ENCODE results near the gene LTBP1. TPM values are rescaled to one million over a fixed set of nuclear protein-coding genes. Genes with fewer than 3 reads are reported as not detected.

LTBP1 gene
- total RNA-seq, 1 experiment from 2014 or later, result 12.5 TPM

DNA sequence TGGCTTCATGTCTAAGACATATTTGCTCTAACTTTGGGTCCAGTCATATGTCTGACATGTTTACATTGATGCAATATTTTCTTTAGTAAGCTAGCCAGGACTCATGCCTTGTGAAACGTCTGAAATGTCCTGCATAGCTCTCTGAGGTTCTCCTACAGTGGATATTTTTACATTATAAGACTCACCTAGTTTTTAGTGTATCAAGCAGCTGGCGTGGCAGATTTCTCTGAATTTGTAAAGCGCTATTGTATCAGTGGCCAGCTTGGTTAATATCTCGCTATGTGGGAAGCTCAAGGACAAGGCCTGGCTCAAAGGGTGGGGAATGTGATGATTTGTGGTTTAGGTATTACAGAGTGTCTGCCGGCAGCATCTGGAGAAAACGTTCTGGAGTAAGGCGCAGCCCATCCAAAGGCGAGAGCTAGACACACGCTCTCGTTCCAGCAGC is 164.3 kb downstream of the LTBP1 start:
- DNase-seq (ENCODE audit: low read depth, low spot score), result no peak
- in situ Hi-C loops (cut with HindIII; ENCODE audit: low pct_unique_long_range_greater_than_20kb, low sequenced_read_pairs) (no loop called here), intact Hi-C loops (cut with micrococcal nuclease; ENCODE audit: unreplicated experiment) (no loop called here)
- no peak for ATAC-seq
- no peaks in the 10 kb centered on the region for H3K4me1 ChIP-seq (ENCODE audit: control insufficient read depth, insufficient read depth, low read length)
- POLR2A ChIA-PET, result no interaction called here
- no peaks in the 10 kb centered on the region for H3K9me3 ChIP-seq (ENCODE audit: control insufficient read depth, insufficient read depth, low read depth, low read length)
- H3K27me3 ChIP-seq (ENCODE audit: control insufficient read depth, insufficient read depth, low read length), result no peaks in the 10 kb centered on the region
- no peak for TF ChIP-seq POLR2AphosphoS5 (IDR thresholded peaks at IDR 0.05; ENCODE audit: low read depth, low read length)
- CTCF ChIA-PET, result no interaction called here
- no peaks in the 10 kb centered on the region for H3K36me3 ChIP-seq (ENCODE audit: control insufficient read depth, insufficient read depth, low read length)
- BruUV-seq (replicated peaks), result no TSS peak
- no peak overlapping the region for H3K4me3 ChIP-seq (ENCODE audit: low read depth in 2 of 2, low read length in 2 of 2)
- H3K27ac ChIP-seq (ENCODE audit: low read length), result no peak overlapping the region

DNA sequence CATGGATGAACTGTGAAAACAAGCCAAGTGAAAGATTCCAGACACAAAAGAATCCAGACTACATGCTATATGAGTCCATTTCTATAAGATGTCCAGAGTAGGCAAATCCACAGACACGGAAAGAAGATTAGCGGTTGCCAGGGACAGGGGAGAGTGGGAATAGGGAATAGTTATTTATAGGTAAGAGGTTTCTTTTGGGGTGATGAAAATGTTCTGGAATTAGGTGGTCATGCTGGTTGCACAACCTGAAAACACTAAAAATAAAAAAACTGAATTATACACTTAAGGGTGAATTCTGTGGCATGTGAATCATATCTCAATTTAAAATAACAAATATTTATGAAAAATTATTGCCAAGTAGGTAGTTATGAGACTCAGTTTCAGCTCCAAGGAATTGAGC is 168.4 kb downstream of the LTBP1 start:
- ChIA-PET CTCF (no interaction called here), POLR2A (no interaction called here)
- Histone ChIP-seq H3K36me3 (ENCODE audit: control insufficient read depth, insufficient read depth, low read length) (no peaks in the 10 kb centered on the region), H3K9me3 (ENCODE audit: control insufficient read depth, insufficient read depth, low read depth, low read length) (no peaks in the 10 kb centered on the region), H3K27ac (ENCODE audit: low read length) (no peak overlapping the region), H3K4me3 (ENCODE audit: low read depth in 2 of 2, low read length in 2 of 2) (no peak overlapping the region), H3K4me1 (ENCODE audit: control insufficient read depth, insufficient read depth, low read length) (no peaks in the 10 kb centered on the region), H3K27me3 (ENCODE audit: control insufficient read depth, insufficient read depth, low read length) (no peaks in the 10 kb centered on the region)
- in situ Hi-C loops (cut with HindIII; ENCODE audit: low pct_unique_long_range_greater_than_20kb, low sequenced_read_pairs), result no loop called here
- TF ChIP-seq TCF7L2 (IDR thresholded peaks at IDR 0.05; ENCODE audit: low read depth, low read length) (no peak), SIN3A (IDR thresholded peaks at IDR 0.05; ENCODE audit: borderline replicate concordance, insufficient read depth, low read depth, low read length) (no peak), POLR2AphosphoS5 (IDR thresholded peaks at IDR 0.05; ENCODE audit: low read depth, low read length) (no peak)
- TF ChIP-seq, protein P1, sequence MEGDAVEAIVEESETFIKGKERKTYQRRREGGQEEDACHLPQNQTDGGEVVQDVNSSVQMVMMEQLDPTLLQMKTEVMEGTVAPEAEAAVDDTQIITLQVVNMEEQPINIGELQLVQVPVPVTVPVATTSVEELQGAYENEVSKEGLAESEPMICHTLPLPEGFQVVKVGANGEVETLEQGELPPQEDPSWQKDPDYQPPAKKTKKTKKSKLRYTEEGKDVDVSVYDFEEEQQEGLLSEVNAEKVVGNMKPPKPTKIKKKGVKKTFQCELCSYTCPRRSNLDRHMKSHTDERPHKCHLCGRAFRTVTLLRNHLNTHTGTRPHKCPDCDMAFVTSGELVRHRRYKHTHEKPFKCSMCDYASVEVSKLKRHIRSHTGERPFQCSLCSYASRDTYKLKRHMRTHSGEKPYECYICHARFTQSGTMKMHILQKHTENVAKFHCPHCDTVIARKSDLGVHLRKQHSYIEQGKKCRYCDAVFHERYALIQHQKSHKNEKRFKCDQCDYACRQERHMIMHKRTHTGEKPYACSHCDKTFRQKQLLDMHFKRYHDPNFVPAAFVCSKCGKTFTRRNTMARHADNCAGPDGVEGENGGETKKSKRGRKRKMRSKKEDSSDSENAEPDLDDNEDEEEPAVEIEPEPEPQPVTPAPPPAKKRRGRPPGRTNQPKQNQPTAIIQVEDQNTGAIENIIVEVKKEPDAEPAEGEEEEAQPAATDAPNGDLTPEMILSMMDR (IDR thresholded peaks at IDR 0.05), result no peak
- TF ChIP-seq, protein P2, sequence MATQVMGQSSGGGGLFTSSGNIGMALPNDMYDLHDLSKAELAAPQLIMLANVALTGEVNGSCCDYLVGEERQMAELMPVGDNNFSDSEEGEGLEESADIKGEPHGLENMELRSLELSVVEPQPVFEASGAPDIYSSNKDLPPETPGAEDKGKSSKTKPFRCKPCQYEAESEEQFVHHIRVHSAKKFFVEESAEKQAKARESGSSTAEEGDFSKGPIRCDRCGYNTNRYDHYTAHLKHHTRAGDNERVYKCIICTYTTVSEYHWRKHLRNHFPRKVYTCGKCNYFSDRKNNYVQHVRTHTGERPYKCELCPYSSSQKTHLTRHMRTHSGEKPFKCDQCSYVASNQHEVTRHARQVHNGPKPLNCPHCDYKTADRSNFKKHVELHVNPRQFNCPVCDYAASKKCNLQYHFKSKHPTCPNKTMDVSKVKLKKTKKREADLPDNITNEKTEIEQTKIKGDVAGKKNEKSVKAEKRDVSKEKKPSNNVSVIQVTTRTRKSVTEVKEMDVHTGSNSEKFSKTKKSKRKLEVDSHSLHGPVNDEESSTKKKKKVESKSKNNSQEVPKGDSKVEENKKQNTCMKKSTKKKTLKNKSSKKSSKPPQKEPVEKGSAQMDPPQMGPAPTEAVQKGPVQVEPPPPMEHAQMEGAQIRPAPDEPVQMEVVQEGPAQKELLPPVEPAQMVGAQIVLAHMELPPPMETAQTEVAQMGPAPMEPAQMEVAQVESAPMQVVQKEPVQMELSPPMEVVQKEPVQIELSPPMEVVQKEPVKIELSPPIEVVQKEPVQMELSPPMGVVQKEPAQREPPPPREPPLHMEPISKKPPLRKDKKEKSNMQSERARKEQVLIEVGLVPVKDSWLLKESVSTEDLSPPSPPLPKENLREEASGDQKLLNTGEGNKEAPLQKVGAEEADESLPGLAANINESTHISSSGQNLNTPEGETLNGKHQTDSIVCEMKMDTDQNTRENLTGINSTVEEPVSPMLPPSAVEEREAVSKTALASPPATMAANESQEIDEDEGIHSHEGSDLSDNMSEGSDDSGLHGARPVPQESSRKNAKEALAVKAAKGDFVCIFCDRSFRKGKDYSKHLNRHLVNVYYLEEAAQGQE (IDR thresholded peaks at IDR 0.05; ENCODE audit: insufficient read depth in 1 of 2, low read depth in 2 of 2, low read length in 1 of 2), result no peak
- DNase-seq (ENCODE audit: low read depth, low spot score) (no peak), ATAC-seq (no peak)
- intact Hi-C loops (cut with micrococcal nuclease; ENCODE audit: unreplicated experiment), result no loop called here
- BruUV-seq (replicated peaks), result no TSS peak

DNA sequence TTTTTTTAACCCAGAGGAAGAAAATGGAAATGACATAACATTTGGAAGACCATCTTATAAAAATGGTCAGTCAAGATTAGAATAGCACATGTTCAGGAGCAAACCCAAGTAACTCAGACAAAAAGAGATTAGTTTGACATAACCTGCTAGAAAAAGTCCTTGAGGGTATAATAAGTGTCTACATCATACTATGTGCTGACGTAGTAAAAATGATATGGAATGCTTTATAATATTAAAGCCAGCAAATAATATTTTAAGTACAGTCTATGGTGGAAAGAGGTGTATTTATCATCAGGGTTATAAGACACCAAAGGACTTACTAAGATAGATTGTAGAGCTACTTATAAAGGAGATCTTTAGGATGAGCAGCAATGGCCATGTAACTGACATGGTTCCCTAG is 169.0 kb downstream of the LTBP1 start:
- Histone ChIP-seq H3K4me1 (ENCODE audit: control insufficient read depth, insufficient read depth, low read length) (no peaks in the 10 kb centered on the region), H3K27ac (ENCODE audit: low read length) (no peak overlapping the region), H3K36me3 (ENCODE audit: control insufficient read depth, insufficient read depth, low read length) (no peaks in the 10 kb centered on the region), H3K27me3 (ENCODE audit: control insufficient read depth, insufficient read depth, low read length) (no peaks in the 10 kb centered on the region), H3K4me3 (ENCODE audit: low read depth in 2 of 2, low read length in 2 of 2) (no peak overlapping the region), H3K9me3 (ENCODE audit: control insufficient read depth, insufficient read depth, low read depth, low read length) (no peaks in the 10 kb centered on the region)
- ATAC-seq, result no peak
- DNase-seq (ENCODE audit: low read depth, low spot score), result no peak
- TF ChIP-seq, protein P2 (IDR thresholded peaks at IDR 0.05; ENCODE audit: insufficient read depth in 1 of 2, low read depth in 2 of 2, low read length in 1 of 2), result no peak
- TF ChIP-seq POLR2AphosphoS5 (IDR thresholded peaks at IDR 0.05; ENCODE audit: low read depth, low read length), result no peak
- TF ChIP-seq SIN3A (IDR thresholded peaks at IDR 0.05; ENCODE audit: borderline replicate concordance, insufficient read depth, low read depth, low read length), result no peak
- TF ChIP-seq TCF7L2 (IDR thresholded peaks at IDR 0.05; ENCODE audit: low read depth, low read length), result no peak
- TF ChIP-seq, protein P1 (IDR thresholded peaks at IDR 0.05), result no peak
- intact Hi-C loops (cut with micrococcal nuclease; ENCODE audit: unreplicated experiment), result no loop called here
- POLR2A ChIA-PET, result no interaction called here
- CTCF ChIA-PET, result interaction anchor here (0.6 kb wide), 1 partner anchor 37 kb away, joined by 6 read pairs; no protein-coding TSS in a partner anchor
- in situ Hi-C loops (cut with HindIII; ENCODE audit: low pct_unique_long_range_greater_than_20kb, low sequenced_read_pairs), result no loop called here
- no TSS peak for BruUV-seq (replicated peaks)

Data from Panc1 (cell line).